ENCODE results near the gene CDH10.

- TF ChIP-seq CTCF (conservative IDR thresholded peaks at IDR 0.05) (no peak), ZFX (IDR thresholded peaks at IDR 0.05) (no peak)
These were observed 48.8 kb upstream of the CDH10 start for GRCh38 chr5:24693609-24694008.

Measured in C4-2B (cell line).